Left colon (tissue), 2 donors: ENCODE data around the gene DTD1. TPM values are rescaled to one million over a fixed set of nuclear protein-coding genes. Genes with fewer than 3 reads are reported as not detected.

ENCODE experiments used
- ATAC-seq: fragments of 200-7000 bp; cut with Tn5 transposase; one replicate; pipeline ENCODE4 v1.9.1; 2020; ENCODE audit warnings: mild to moderate bottlenecking, moderate library complexity
- DNase-seq, 2 donors: peaks; one replicate each; pipeline ENCODE4 v3.0.0-alpha.2; 2020
- intact Hi-C, 2 donors: fragments of 100-400 bp; cut with DNase I in 1 of 2; cut with micrococcal nuclease in 1 of 2; formaldehyde crosslinking; loops; one replicate each; pipeline versions ENCODE4 v1.11.2 to v1.14.0; 2022; cut with DNase I, micrococcal nuclease
- total RNA-seq, 2 donors: library from RNA; stranded (reverse); fragmentation: NEBNext Ultra II Directional; extraction: Animal tissue kit (Norgen Biotek cat#: 25700); gene quantifications; one replicate each; pipeline ENCODE4 v1.2.1, GENCODE V29; 2021
- donor health status: DM: no; HTN: no; CAD: no.
- donor health status: DM: yes; HTN: yes; CAD: no.

DTD1 gene
- total RNA-seq, 2 donors from 2014 or later: 17.1 to 20.8 TPM

DNA sequence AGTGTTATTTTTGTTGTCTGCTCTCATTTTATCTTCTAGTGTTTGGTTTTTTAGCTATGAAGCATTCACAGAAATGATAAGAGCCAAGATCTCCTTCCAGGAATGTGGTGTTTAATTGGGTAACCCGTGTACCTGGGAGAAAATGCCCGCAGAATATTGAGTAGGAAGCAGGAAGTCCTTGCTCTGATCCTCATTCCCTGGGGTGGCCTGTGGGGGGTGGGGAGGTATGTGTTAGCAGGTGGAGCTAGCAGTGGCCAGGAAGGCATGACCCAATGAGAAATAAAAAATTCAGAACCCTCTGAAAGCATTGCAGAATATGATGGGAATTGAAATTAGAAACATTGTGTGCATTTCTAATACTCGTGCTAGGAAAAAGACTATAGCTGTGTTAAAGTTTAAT is 100.8 kb downstream of the DTD1 start:
- no peak for ATAC-seq
- intact Hi-C loops: no loop called here
- no peak for DNase-seq

DNA sequence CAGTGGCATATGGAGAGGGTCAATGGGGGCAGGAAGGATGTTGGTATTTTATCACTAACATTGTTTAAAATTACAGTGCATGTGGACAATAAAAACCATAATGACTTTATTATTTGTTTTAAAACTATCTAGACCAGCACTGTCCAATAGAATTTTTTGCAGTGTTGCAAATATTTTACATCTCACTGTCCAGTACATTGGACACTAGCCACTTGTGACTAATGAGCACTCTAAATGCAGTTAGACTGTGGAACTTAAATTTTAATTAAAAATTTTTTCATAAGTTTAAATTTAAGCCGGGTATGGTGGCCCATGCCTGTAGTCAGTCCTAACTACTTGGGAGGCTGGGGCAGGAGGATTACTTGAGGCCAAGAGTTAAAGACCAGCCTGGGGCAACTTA is 101.7 kb downstream of the DTD1 start:
- DNase-seq (no peak), ATAC-seq (no peak)
- intact Hi-C loops: no loop called here

DNA sequence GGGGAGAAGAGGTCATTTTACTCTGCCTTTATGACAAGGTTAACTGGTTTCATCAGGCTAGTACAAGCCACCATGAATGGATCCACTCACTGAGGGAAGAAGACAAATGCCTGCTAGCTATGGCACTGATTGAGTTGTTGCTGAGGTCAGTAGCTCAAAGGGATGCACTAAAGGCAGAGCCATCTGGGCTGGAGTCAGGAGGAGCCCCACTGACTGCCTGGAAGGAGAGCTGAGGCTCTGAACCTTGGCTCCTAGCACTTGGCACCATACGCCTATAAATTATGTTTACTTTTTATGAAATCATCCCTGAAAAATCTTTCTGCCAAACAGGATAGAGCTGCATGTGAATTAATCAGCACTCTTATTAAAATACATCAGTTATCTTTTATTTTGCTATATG is 104.6 kb downstream of the DTD1 start:
- DNase-seq: no peak
- ATAC-seq: peak; percentile 81
- intact Hi-C loops: no loop called here

DNA sequence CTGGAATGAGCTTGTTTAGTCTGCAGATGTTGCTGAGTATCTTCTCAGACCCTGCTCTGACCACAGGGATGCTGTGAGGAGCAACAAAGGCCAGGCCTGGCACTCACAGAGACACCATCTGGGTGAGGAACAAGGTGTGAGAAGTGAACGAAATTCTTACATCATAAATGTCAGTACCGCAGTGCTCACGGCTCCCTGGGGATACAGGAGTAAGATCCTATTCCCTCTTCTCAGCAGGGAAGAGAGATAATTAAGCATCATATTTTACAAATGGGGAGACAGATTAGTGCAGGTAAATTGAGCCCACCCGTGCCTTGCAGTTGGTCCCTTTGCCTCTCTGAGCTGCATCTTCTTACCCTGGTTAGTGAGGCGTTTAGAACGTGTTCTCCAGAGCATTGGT is 106.2 kb downstream of the DTD1 start:
- DNase-seq (no peak), ATAC-seq (no peak)
- intact Hi-C loops: no loop called here

DNA sequence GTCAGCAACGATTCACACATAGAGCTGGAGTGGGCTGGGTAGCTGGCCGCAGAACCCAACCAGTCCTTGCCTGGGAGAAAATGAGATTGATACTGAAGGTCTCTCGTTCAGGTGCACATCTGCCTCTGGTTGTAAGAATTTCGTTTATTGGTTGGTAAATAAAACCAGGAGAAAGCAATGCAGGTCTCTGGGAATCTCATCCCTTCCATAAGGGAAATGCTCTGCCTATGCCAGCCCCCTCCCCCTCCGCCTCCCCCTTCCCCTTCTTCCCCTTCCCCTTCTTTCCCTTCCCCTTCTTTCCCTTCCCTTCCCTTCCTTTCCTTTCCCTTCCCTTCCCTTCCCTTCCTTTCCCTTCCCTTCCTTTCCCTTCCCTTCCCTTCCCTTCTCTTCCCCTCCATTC is 107.3 kb downstream of the DTD1 start:
- ATAC-seq (no peak), DNase-seq (no peak)
- intact Hi-C loops: no loop called here

DNA sequence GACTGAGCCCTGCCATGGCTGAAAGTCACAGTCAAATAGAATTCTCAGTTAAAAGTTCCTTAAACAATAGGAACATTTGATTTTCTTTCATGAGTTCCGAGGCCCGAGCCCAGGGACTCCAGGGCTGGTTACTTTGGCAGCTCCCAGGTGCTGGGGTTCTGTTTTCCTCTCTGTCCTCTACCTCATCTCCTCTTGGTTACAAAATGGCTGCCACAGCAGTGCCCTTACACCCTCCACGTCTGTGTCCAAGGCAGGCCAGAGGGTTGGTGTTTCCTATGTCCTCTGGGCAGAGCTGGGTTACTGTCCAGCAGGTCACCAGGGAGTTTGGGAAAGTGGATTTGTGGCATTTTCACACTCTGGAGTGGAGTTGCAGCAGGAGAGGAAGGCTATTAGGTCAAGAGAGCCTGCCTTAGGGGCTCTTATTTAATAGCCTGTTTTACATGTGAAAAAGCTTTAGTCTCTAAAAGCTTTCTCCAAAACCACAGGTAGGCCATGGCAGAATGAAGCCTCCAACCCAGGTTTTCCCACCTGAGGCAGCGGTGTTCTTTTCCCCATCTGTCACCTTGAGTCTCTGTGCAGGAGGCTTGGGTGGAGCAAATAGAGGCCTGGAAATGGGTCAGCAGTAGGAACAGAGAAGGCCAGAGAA is 111.0 kb downstream of the DTD1 start:
- intact Hi-C loops: no loop called here
- DNase-seq (no peak), ATAC-seq (no peak)

DNA sequence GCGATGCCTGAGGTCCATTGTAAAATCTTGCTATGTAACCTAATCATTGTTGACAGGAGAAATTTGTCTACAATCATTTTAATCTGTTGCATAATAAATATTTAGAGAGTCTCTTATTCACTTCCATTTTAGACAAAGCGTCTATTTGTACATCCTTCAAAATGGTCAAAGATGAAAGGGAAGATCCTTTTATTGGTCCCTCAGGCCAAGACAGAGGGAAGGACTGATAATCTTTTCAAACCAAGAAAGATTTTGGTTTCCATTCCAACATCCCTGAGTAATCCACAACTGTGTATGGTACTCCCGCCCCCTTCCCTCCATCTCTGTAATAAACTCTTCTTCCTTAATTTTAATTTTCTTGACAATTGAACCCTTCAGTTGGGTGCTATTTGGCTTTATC is 114.1 kb downstream of the DTD1 start:
- intact Hi-C loops: no loop called here
- ATAC-seq: no peak
- DNase-seq: no peak

DNA sequence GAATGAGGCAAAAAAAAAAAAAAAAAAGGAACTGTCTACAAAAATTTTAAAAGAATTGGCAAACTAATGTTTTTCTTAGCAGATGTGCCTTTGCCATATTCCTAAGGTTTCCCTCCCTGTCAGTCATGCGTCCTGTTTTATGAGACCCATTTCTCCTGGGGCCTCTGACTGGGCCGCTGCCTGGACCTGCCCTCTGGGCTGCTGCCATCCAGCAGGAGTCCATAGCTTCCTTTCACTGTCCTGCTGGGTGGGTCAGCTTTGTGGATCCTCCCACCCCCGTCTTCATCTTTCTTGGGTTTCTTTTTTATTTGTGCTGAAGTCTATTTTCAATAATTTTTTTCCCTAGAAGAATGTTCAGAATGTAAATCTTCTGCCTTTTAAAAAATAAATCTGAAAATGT is 114.9 kb downstream of the DTD1 start:
- no peak for DNase-seq
- intact Hi-C loops: no loop called here
- no peak for ATAC-seq

DNA sequence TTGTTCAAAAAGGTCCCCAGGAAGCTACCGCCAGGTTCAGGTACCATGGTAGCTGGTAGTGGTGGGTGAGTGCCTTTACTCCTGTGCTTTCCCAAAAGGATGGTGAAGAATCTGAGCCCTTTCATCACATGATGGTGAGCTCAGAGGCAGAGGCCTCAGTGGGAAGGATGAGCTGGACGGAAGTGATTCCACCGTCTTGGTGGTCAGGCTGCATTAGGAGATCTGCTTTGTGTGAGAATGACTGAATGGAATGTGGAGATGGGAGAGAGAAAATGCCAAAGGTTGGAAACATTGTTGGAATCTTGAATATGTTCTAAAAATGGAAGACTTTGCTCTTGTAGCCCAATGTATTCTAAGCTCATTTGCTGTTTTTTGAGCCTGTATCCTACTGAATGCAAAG is 117.6 kb downstream of the DTD1 start:
- intact Hi-C loops: no loop called here
- DNase-seq (no peak), ATAC-seq (no peak)

DNA sequence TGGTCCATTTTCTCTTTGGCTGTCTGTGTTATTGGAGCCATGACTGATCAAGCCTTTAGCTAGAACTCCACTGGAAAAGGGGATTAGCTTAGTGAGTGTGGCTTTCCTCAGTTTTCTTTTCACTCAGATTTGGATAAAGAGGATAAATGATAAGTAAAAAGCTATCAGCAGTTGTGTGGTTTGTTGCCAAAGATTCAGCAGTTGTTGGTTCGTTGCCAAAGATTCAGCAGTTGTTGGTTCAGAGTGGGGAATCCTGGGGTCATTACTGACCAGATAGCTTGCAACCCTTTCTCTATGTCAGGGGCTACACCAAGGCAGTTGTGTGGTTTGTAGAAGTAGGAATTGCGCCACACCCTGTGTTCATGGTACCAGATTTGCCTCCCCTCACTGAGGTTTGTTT is 118.1 kb downstream of the DTD1 start:
- DNase-seq (no peak), ATAC-seq (no peak)
- intact Hi-C loops: no loop called here

DNA sequence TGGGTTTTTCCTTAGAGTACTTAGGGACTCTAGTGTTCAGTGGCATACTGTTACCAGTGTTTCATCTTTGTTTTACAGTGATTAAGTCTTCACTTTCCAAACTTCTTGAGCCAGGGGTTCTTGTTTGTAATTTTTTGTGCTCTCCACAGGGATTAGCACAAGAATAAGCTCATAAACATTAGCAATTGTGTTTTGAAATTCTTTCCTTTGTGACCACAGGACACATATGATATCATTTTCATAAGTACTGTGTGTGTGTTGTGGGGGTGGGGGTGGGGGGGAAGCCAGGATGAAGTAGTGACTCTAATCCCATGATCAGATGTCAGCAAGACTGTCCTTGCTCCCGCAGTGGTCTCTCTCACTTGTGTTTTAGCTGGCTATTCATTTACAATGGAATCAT is 124.3 kb downstream of the DTD1 start:
- ATAC-seq (no peak), DNase-seq (no peak)

DNA sequence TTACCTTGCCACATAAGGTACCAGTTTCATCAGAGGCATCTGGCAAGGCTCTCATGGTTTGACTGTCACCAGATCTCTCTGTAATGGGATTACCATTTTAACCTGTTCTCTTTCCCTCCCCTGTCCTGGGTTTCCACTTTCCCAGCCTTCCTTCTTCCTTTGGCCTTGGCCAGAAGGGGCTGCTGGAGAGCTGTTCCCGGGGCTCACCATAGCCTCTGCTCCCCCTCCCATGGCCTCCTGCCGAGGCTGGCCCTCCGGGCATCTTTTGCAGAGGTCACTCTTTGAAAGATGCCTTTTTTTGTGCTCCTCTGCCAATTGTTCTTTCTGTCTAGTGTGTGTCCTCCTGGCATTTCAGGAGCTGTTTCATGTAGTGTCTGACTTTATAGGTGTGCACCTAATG is 125.0 kb downstream of the DTD1 start:
- DNase-seq (no peak), ATAC-seq (no peak)
- intact Hi-C loops: no loop called here

More for the DNA sequence above, 124.3 kb downstream of the DTD1 start:
- intact Hi-C loops: no loop called here

DNA sequence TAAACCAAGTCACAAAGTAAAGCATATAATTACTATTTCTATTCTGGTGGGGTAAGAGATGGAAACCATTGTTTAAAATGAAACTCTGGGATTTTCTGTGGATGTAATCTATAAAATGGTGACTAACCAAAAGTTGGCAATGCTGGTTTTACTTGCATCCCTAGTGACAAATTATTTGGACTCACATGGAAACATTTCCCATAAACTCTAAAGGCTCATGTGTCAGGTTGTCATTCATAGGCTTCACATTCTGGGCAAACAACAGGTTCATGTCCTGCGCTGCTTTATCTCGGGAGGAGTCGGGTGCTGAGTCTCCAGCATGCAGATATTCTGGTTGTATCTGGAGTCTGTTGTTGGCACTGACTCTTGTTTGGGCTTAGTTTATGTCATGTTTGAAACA is 127.7 kb downstream of the DTD1 start:
- ATAC-seq (no peak), DNase-seq (no peak)
- intact Hi-C loops: no loop called here

DNA sequence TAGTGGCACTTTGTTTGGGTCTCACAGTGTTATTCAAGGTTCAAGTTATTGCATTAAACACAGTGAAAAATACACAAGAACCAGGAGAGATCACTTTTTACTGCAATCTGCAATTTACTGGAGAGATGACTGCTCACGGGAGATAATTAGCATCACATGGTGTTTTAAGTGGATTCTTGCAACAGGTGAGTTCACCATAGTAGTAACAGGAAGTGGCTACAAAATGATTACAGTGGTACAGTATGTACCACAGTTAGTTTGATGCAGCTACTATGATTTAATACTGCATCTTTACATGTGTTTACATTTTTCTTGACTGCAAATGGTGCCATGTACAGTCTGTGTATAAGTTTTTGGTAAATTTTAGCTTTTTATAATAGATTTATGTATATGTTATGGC is 129.2 kb downstream of the DTD1 start:
- ATAC-seq (no peak), DNase-seq (no peak)
- intact Hi-C loops: no loop called here

DNA sequence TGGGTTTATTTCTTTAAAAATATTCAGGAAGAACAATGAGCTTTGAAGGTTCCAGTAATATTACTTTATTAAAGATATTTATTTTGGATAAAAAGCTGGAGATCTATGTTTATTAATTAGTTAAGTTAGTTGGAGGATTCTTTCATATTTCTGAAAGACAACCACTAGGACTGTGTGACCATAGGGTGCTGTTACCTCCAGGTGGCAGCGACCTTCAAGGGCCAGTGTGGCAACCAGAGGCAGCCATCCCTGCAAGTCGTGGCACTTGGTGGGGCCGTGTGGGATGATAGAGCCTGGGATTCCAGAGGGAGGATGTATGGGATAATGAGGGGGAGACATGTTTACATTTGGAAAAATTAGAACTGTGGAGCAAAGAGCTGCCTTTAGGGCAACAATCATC is 130.3 kb downstream of the DTD1 start:
- ATAC-seq: no peak
- intact Hi-C loops: no loop called here
- no peak for DNase-seq

DNA sequence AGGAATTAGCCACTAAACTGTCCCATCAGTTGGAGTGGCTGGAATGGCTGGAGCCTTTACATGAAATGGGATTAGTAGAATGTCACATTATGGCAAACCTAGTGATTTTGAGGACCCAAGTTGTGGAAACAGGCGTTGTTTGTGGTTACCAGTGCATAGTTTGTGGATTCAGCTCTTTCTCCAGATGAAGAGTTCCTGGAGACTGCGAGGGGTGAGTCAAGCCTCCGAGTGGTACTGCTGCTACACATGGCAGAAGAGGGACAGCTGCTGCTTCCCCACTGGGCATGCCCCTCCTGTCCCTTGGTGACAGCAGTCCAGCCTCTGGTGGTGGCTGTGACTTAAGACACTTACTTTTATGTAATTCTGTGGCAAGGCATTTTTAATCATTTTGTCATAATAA is 131.6 kb downstream of the DTD1 start:
- ATAC-seq (no peak), DNase-seq (no peak)
- intact Hi-C loops: no loop called here

DNA sequence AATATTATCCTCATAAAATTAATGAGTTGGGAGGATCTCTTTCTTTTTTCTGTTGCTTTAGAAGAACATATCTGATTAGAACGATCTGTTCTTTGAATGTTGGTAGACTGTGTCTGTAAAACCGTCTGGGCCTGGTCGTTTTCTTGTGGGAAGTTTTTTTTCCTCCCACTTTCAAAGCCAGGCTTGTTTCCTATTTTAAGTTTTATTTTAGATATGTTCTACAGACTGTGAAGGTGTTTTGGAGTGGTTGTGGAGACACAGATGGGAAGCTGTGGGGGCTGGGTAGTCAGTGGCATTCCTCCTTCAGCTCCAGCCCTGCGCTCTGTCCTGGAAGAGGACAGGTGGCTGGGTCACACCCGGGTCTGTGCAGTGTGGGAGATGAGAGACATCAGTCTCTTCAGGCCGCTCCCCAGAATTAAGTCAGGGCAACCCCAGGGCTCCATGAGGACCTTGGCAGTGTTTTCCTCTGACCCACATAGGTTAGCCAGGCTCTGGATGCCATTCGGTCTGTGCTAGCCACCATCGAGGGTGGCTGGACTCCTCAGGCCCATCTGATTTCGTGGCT is 133.8 kb downstream of the DTD1 start:
- no peak for DNase-seq
- no peak for ATAC-seq
- intact Hi-C loops: no loop called here

DNA sequence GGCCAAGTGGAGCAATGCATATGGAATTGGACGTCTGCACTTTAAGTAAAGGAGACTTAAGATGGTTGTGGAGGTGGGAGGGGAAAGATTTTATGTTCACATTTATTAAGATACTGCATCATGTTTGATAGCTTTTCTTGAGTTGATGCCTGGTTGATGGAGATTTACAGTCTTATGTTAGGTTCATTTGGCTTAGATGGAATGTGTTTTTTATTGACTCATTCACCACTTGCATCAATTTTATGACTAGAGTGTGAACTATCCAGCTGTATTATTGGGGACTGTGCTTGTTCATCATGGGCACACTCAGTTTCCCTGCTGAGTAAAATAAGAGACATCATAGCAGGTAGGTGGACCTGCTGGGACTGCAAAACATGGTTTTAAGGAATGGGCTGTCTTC is 134.5 kb downstream of the DTD1 start:
- intact Hi-C loops: no loop called here
- no peak for ATAC-seq

DNA sequence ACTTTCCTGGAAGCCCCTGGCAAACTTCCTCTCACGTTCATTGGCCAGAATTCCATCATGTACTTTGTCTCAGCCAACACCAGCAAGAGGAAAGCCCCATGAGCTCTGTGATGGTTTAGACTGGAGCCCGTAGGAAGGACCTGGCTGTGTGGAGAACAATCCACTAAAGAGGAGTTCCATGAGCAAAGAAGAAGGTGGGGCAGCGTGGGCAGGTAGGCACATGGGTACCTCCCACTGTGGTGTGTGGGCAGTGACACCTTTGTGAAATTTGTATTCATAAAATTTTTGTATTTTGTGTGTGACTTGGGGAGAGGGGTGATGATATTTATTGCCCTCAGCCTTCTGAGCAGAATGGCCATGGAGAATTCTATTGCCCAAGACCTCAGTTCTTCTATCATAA is 136.2 kb downstream of the DTD1 start:
- no peak for ATAC-seq
- DNase-seq: no peak
- intact Hi-C loops: no loop called here

More for the DNA sequence above, 134.5 kb downstream of the DTD1 start:
- DNase-seq: no peak

DNA sequence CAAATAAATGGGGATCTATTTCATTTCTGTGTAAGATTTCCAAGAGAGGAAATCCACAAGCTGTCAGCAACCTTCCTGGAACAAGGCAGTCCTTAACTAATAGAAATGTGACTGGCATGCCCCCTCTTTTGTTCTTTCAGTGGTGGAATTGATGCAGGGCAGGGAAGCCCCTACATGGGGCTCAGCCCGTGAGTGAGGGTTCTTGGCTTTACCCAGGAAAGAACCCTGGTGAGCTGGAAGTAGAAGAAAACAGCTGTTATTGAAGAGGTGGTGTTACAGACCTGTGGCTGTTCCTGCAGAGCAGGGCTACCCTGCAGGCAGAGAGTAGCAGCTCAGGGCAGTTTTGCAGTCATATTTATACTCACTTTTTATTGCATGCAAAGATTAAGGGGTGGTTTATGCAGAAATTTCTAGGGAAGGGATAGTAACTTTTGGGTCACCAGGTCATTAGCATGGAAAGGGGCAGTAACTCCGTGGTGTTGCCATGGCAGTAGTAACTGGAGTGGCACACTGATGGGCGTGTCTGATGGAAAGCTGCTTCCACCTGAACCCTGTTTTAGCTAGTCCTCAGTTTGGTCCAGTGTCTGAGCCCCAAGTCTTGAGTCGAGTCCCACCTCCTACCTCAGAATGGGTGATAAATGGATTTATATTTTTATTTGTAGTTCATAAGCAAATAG is 137.1 kb downstream of the DTD1 start:
- DNase-seq (no peak), ATAC-seq (no peak)
- intact Hi-C loops: no loop called here

DNA sequence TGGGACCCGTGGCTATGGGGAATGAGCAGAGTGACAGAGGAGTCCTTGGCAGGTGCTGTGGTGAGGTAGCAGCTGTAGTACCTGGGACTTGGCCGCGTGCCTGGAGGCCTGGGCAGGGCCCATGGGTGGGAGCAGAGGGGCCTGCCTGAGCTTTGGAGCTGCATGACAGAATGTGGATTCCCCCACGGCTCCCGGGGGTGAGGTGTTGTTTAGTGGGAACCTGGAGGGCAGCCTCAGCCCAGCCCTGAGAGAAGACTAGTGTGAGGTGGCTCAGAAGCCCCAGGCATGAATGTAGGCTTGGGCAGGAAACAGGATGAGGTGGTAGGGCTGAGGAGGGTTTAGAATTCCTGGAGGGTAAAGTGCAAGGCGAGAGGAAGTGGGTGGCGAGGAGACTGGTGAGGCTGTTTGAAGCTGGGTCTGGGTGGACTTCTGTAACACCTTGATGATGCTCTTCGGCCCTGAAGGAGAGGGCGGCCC is 139.2 kb downstream of the DTD1 start:
- intact Hi-C loops: no loop called here
- DNase-seq (peak in 1 of 2 donors; percentile 61), ATAC-seq (peak; percentile 94)
